ENCODE measurements around the gene P2RY12. TPM values are rescaled to one million over a fixed set of nuclear protein-coding genes. Genes with fewer than 3 reads are reported as not detected.

Gene P2RY12
- total and polyA plus RNA-seq, 9 of the 15 experiments (the other 6 are each of a cell fraction or from before 2014, with no cell fraction given), result not detected

- in situ Hi-C loops (cut with MboI), result no loop called here
- H3K9ac ChIP-seq (ENCODE audit: insufficient read depth in 1 of 2, low read depth in 2 of 2, low read length in 2 of 2), result no peak overlapping the region
- intact Hi-C loops (cut with micrococcal nuclease), result no loop called here
- DNase-seq (ENCODE audit: extremely low read depth in 1 of 4, low spot score in 3 of 4) (no peak), ATAC-seq (no peak), FAIRE-seq (no peak)
- no peaks in the 10 kb centered on the region for H3K4me1 ChIP-seq (replicated peaks in 1 of 2; ENCODE audit: control insufficient read depth in 2 of 2, insufficient read depth in 2 of 2, low read length in 2 of 2)
- no peaks in the 10 kb centered on the region for H3K36me3 ChIP-seq (ENCODE audit: control insufficient read depth, insufficient read depth, low read length)
- H3K9me1 ChIP-seq (ENCODE audit: control insufficient read depth, insufficient read depth, low read length), result no peaks in the 10 kb centered on the region
- peaks cover 4 to 12% of the 10 kb centered on the region in 2 experiments; a peak in 3 of 5 replicates for H3K27me3 ChIP-seq (ENCODE audit: control insufficient read depth in 2 of 2, insufficient read depth in 2 of 2, low read length in 2 of 2)
- H3K4me3 ChIP-seq, result no peak overlapping the region
- no TSS peak for BruUV-seq (replicated peaks)
- CTCF ChIA-PET (ENCODE audit: low intra/inter-chr PET ratio), result no interaction called here
- no peaks in the 10 kb centered on the region for H3K79me2 ChIP-seq (ENCODE audit: control insufficient read depth, insufficient read depth, low read length)
- POLR2A ChIA-PET, result interaction anchor here (0.7 to 0.8 kb wide), 2 partner anchors 9 to 980 kb away, joined by 3 read pairs; no protein-coding TSS in a partner anchor
- WGBS (ENCODE audit: insufficient coverage, low coverage, missing lambda C conversion rate), result under 1% methylated on average over 5 of the region's 5 CpGs
- H3K4me2 ChIP-seq (ENCODE audit: insufficient read depth, low read length), result no peak overlapping the region
- H2AFZ ChIP-seq (ENCODE audit: low read depth, low read length), result no peak overlapping the region
- no peaks in the 10 kb centered on the region for H3K9me3 ChIP-seq (replicated peaks; ENCODE audit: control insufficient read depth, insufficient read depth, low read depth, low read length)
- H3K27ac ChIP-seq (ENCODE audit: extremely low read depth, low read depth, low read length), result no peak overlapping the region
- TF ChIP-seq NFIC (IDR thresholded peaks at IDR 0.05) (no peak), ADNP (tag; IDR thresholded peaks at IDR 0.05) (no peak), TARDBP (IDR thresholded peaks at IDR 0.05) (no peak), LARP7 (IDR thresholded peaks at IDR 0.05) (no peak), ZNF121 (CRISPR knock-in tag; conservative IDR thresholded peaks at IDR 0.05) (no peak), TEAD1 (CRISPR knock-in tag; IDR thresholded peaks at IDR 0.05) (no peak), PHB2 (IDR thresholded peaks at IDR 0.05; ENCODE audit: low read depth) (no peak), SAP30 (IDR thresholded peaks at IDR 0.05; ENCODE audit: borderline replicate concordance, insufficient read depth, low read depth, low read length, poor library complexity, severe bottlenecking) (no peak), NKRF (IDR thresholded peaks at IDR 0.05; ENCODE audit: borderline replicate concordance) (no peak), ZSCAN29 (IDR thresholded peaks at IDR 0.05) (no peak), BCLAF1 (IDR thresholded peaks at IDR 0.05; ENCODE audit: borderline replicate concordance in 1 of 2, control insufficient read depth in 1 of 2, low read depth in 2 of 2, low read length in 1 of 2) (no peak)
- no peaks in the 10 kb centered on the region for H4K20me1 ChIP-seq (replicated peaks; ENCODE audit: control insufficient read depth, insufficient read depth, low read length)
These were observed 70.0 kb downstream of the P2RY12 start for GRCh38 chr3:151314593-151314992.

All from K562 (cell line).